Lower leg skin (tissue), 4 donors: ENCODE measurements around the gene NAV2. TPM values are rescaled to one million over a fixed set of nuclear protein-coding genes. Genes with fewer than 3 reads are reported as not detected.

Experiments
- DNase-seq, 2 donors: peaks; one replicate each; pipeline ENCODE4 v3.0.0-alpha.2; 2019; ENCODE audit warnings: low spot score in 2 of 2
- H3K4me3 ChIP-seq: fragments of 200-600 bp; sonication (generic); 2 replicates; pipeline ENCODE4 v1.5.1; 2017; ENCODE audit warnings: mild to moderate bottlenecking, low read depth; ENCODE audit not compliant: poor library complexity, severe bottlenecking
- POLR2A ChIP-seq, 2 donors: fragments of 450-650 bp; IDR thresholded peaks; one replicate each; pipeline ENCODE4 v1.6.1; 2016 to 2017; ENCODE audit warnings: antibody characterized with exemption in 2 of 2, mild to moderate bottlenecking in 1 of 2, moderate library complexity in 1 of 2
- WGBS, 2 donors: methylation state at CpG; one replicate each; pipeline ENCODE4 v1.1.5; 2018; 5-methylcytosine and 5-hydroxymethylcytosine counted together
- intact Hi-C: fragments of 100-400 bp; cut with DNase I; formaldehyde crosslinking; loops from one replicate; pipeline ENCODE4 v1.15.0; 2023; ENCODE audit warnings: low total_unique reads
- total RNA-seq, 4 donors: library from RNA; depleted of rRNA; stranded (reverse); fragments of >200 nt; gene quantifications; one replicate each; pipeline ENCODE4 v1.1.0, GENCODE V29; 2016
- TF ChIP-seq, protein P1 (sequence below), 3 donors: fragments of 450-650 bp; IDR thresholded peaks; one replicate each; pipeline ENCODE4 v1.5.1; 2016; ENCODE audit warnings: antibody characterized with exemption in 3 of 3, mild to moderate bottlenecking in 3 of 3, moderate library complexity in 2 of 3

The NAV2 gene
- total RNA-seq, 4 donors from 2014 or later = 5.8 to 30.7 (median 21.0) TPM

DNA sequence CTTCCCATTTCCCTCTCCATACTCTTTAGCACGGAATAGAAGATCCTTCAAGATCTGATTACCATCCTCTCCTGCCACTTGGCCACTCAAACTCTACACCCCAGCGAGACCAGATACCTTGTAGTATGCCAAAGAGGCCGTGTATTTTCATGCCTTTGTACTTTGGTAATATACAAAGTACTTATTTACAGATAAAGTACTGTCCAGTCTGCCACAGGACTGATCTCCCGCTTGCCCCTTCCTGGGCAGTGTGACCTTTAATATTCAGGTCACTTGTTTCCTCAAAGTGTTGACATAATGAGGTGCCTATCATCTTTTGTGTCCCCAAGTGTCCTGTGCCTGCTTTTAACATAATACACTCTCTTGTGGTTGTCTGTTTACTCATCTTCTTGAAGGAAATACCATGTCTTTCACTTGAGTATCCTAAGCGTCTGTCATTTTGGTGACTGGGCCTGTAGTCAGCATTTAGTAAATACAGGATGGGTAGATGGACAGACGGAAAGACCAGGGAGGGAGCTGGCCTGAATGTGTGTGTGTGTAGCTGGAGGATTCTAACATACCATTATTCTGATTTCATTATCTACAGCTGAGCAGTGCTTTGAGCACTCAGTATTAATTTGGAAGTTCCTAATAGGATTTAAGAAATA, 137.4 kb downstream of the NAV2 start:
- H3K4me3 ChIP-seq = no peak overlapping the region
- no peak for DNase-seq
- 91 to 93% methylated on average over 6 of the region's 6 CpGs for WGBS, 2 donors
- no peak for TF ChIP-seq POLR2A (IDR thresholded peaks at IDR 0.05)
- TF ChIP-seq, protein P1, sequence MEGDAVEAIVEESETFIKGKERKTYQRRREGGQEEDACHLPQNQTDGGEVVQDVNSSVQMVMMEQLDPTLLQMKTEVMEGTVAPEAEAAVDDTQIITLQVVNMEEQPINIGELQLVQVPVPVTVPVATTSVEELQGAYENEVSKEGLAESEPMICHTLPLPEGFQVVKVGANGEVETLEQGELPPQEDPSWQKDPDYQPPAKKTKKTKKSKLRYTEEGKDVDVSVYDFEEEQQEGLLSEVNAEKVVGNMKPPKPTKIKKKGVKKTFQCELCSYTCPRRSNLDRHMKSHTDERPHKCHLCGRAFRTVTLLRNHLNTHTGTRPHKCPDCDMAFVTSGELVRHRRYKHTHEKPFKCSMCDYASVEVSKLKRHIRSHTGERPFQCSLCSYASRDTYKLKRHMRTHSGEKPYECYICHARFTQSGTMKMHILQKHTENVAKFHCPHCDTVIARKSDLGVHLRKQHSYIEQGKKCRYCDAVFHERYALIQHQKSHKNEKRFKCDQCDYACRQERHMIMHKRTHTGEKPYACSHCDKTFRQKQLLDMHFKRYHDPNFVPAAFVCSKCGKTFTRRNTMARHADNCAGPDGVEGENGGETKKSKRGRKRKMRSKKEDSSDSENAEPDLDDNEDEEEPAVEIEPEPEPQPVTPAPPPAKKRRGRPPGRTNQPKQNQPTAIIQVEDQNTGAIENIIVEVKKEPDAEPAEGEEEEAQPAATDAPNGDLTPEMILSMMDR (IDR thresholded peaks at IDR 0.05) = no peak
- intact Hi-C loops = no loop called here

GRCh38 chr11:19852288-19852687, 139.7 kb downstream of the NAV2 start:
- intact Hi-C loops = no loop called here
- no peak for DNase-seq
- 95 to 96% methylated on average over 2 of the region's 2 CpGs for WGBS, 2 donors
- TF ChIP-seq POLR2A (IDR thresholded peaks at IDR 0.05) = no peak
- TF ChIP-seq, protein P1 (IDR thresholded peaks at IDR 0.05) = no peak
- H3K4me3 ChIP-seq = no peak overlapping the region

- H3K4me3 ChIP-seq = no peak overlapping the region
- intact Hi-C loops = no loop called here
- TF ChIP-seq POLR2A (IDR thresholded peaks at IDR 0.05) = no peak
- TF ChIP-seq, protein P1 (IDR thresholded peaks at IDR 0.05) = no peak
- 82 to 87% methylated on average over 2 of the region's 2 CpGs for WGBS, 2 donors
- no peak for DNase-seq
These were observed 140.4 kb downstream of the NAV2 start for GRCh38 chr11:19853016-19853415.

DNA sequence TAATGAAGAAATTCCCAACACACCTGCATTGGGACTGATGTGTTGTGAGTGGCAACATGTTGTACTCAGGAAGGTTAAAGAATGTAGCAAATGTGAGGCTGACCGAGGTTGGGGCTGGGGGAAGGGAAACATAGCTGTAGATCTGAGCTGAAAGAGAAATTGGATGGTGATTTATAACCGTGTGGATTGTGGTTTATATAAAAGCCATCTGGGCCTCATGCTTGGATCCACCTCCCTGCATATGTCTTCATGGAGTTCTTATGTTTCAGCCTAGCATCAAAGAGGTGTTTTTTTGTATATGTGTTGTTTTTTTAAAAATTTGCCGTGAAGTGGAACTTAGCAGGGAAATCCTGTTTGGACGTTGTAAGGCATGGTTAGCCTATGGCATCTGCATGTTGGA, 141.3 kb downstream of the NAV2 start:
- TF ChIP-seq, protein P1 (IDR thresholded peaks at IDR 0.05) = no peak
- TF ChIP-seq POLR2A (IDR thresholded peaks at IDR 0.05) = no peak
- WGBS, 2 donors = 55 to 64% methylated on average over 4 of the region's 4 CpGs
- DNase-seq = no peak
- intact Hi-C loops = no loop called here
- no peak overlapping the region for H3K4me3 ChIP-seq

DNA sequence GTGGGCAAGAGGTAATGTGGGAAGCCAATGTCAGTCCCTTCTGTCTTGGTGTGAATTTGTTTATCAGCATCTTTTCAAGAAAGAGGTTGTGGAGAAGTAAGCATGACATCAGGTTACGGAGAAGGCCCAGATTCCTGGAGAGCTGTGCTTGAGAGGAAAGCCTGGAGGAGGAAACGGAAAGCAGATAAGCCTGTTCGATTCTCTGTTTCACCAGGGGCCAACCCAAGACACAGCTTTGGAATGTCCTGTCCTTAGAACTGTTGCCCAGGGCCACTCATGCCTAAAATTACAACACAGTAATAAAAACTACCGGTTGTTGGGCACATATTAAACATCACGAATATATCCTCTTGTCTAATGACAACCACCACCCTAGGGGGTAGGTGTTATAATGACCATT, 148.5 kb downstream of the NAV2 start:
- intact Hi-C loops = no loop called here
- TF ChIP-seq, protein P1 (IDR thresholded peaks at IDR 0.05) = no peak
- no peak for TF ChIP-seq POLR2A (IDR thresholded peaks at IDR 0.05)
- H3K4me3 ChIP-seq = no peak overlapping the region
- WGBS, 2 donors = 68 to 72% methylated on average over 5 of the region's 5 CpGs
- DNase-seq = no peak

DNA sequence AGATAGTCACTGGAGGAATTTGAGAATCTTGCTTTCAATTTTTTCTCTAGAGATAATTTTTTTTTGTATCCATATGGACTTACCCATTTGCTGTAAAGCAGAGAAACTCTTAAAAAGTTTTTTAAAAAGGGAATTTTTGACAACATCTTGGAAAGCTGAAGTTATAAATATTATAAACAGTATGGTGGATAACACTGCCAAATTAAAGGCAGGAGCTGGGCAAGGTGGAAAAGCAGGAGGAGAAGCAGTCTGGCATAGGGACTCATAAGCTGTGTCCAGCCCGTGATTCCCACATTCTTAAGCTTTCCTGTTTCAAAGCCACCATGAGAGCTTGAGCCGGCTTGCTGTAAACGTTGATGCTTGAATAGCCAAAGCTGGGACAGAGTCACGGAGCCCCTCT, 149.5 kb downstream of the NAV2 start:
- no peak for DNase-seq
- 94 to 96% methylated on average over 4 of the region's 4 CpGs for WGBS, 2 donors
- no peak overlapping the region for H3K4me3 ChIP-seq
- TF ChIP-seq POLR2A (IDR thresholded peaks at IDR 0.05) = no peak
- TF ChIP-seq, protein P1 (IDR thresholded peaks at IDR 0.05) = no peak
- intact Hi-C loops = no loop called here
